ENCODE results near the gene SELL.

DNA sequence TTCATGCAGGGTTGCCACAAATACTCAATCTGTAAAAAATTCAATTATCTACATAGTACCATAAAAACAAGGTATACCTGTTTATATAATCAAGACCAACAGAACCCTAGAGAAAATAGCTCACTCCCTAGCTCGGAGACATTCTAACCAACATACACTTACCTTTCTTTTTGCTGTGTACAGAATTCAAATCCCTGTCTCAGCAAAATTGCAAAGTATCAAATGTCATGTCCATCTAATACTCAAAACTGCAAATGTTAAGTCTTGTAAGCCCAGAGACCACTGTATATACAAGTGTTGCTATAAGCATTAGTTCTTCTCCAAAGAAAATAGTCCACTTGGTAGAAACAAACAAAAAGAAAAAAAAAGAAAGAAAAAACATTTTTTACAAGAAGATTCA lies 38.6 kb upstream of the SELL start:
- no peak for TF ChIP-seq NFRKB (IDR thresholded peaks at IDR 0.05)
- no peak for TF ChIP-seq HDGF (IDR thresholded peaks at IDR 0.05; ENCODE audit: borderline replicate concordance)
- no peak for TF ChIP-seq FOXA1 (IDR thresholded peaks at IDR 0.05)
- no peak for TF ChIP-seq ELF4 (IDR thresholded peaks at IDR 0.05)
- TF ChIP-seq TARDBP (IDR thresholded peaks at IDR 0.05), result no peak
- no peak for TF ChIP-seq SP1 (IDR thresholded peaks at IDR 0.05)
- TF ChIP-seq FOXM1 (IDR thresholded peaks at IDR 0.05; ENCODE audit: borderline replicate concordance), result no peak
- no peak for TF ChIP-seq SUZ12 (IDR thresholded peaks at IDR 0.05)
- TF ChIP-seq ARNT (IDR thresholded peaks at IDR 0.05), result no peak
